Stimulated activated CD4-positive, alpha-beta T cell treated with anti-CD3 and anti-CD28 coated beads, Interleukin-2, amount 100 ng/mL, for 4 hours (primary cell): ENCODE data around the gene ZFP14.

Experiments
- DNase-seq: peaks from one replicate; pipeline ENCODE4 v3.0.0-alpha.2; 2020; ENCODE audit warnings: low read depth

Gene ZFP14

DNA sequence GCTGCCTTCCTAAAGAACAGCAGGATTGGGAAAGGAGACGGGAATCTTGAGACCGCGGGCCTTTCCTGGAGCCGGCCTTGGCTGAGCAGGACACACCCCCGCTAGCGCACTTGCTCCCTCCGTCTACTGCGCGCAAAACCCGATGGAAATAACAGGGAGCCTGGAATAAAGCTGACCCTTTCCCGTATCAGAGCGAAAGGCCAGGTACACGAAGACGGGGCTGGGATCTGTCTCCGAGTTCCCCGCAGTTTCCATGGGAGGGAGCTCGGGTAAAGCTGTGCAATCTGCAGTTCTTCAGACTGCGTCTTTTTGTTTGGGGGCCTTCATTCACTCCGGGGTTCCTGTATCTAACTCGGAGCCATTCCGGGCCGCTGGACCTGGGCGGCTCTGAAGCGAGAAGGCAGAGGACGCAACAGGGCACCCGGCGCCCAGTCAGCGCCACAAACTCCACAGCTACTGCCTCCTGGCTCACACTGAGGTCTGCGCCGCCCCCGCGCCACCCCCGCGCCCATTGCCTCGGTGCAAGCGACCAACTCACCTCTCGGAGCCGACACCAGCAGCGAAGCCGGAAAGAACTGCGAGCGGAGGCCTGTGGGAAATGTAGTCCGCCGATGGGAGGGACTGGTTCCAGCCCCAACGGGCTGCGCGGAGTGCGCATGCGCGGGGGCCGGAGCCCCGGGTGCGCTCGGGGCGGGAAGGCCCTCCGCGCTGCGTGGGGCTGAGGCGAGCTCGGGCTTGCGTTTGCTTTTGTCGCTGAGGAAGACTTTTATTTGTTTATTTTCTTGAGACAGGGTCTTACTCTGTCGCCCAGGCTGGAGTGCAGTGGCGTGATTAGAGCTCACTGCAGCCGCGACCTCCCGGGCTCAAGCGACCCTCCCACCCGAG, at the start of gene ZFP14:
Gene ZFP14, minus strand, starts transcription at position 577 of the 885 bp plus-strand sequence. CDS start 11,309 bp downstream, outside the sequence.
- DNase-seq = peak; percentile 97

DNA sequence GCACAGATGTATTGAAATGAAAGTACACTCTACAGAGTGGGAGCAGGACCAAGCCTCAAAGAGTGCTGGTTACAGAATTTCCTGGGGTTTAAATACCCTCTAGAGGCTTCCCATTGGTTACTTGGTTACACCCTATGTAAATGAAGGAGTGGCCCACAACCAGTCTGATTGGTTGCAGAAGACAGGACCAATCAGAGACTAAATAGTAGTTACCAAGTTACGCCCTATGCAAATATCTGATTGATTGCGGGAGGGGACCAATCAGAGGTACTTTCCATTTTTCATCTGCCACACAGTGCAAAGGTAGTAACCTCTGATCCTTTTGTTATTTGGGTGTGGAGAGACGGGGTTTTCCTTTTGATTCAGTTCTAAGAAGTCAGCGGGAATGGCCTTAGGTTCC, 44.9 kb upstream of the ZFP14 start:
- no peak for DNase-seq

DNA sequence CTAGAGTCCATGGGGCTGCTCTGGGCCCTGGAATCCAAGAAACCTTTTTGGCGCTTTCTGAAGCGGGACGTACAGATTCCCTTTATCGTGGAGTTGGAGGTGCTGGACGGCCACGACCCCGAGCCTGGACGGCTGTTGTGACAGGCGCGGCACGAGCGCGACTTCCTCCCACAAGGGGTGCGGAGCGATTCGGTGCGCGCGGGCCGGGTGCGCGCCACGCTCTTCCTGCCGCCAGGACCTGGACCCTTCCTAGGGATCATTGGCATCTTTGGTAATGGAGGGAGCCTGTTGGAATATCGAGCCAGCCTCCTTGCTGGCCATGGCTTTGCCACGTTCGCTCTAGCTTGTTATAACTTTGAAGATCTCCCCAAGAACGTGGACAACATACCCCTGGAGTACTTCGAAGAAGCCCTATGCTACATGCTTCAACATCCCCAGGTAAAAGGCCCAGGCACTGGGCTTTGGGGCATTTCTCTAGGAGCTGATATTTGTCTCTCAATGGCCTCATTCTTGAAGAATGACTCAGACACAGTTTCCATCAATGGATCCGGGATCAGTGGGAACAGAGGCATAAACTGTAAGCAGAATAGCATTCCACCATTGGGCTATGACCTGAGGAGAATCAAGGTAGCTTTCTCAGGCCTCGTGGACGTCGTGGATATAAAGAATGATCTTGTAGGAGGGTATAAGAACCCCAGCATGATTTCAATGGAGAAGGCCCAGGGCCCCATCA, 42.9 kb upstream of the ZFP14 start:
- DNase-seq = no peak

DNA sequence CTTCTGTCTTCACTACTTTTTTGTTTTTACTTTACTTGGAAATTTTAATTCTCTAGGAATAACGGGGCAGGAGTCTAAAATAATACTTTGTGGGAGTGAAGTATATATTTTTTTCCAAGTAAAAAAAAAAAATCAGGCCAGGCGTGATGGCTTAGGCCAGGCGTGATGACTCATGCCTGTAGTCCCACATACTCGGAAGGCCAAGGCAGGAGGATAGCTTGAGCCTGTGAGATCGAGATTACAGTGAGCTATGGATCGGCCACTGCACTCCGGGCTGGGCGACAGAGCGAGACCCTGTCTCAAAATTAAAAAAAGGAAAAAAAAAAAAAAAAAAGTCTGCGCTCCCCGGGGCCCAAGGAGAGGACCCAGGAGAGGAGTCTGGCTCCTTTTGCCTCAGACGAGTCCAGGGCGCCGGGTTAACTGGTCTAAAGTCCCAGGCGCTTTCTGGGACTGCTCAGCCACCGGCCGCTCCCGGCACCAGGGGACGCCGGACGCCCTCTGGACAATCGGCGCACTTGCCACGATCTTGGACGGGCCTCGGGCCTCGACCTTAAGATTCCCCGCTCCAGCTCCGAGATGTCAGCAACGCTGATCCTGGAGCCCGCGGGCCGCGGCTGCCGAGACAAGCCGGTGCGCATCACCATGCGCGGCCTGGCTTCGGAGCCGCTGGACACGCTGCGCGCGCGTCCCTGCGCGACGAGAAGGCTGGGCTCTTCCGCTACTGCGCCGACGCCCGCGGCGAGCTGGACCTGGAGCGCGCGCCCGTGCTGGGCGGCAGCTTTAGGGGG, 42.2 kb upstream of the ZFP14 start:
- DNase-seq = no peak

DNA sequence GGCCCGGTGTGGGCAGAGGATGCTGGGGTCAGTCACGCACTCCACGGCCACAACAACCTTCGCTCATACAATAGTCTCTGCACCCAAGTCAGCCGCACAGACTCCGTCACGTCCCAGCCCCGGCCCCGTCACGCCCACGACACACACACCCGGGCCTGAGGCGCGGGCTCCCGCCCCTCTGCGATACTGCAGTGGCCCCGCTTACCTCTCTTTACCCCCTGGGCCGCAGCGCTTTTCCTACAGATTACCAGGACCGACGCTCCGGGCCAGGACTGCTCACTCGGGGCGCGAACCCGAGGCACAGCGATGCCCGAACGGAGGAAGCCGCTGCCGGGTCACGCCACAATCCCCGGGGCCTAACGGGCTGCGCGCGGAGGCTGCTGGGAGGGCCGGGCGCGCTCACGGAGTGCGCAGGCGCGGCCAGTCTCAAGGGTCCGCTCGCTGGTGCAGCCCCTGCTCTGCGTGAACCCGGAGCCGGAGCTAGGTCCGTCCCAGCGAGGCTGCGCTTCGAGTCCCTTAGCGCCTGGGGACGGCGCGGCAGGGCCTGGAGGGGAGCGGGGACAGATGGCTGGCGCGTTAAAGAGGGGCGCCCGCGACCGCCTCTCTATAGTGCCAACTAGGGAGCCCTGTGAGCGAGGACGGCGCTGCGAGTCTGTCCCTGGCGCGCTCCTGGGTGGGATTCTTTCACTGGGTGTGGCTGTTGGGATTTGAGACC, 39.4 kb upstream of the ZFP14 start, which contains the start of gene ZFP82:
Gene ZFP82, minus strand, starts transcription at position 358 of the 715 bp plus-strand sequence. CDS start 8,855 bp downstream, outside the sequence.
- DNase-seq = peak; percentile 63

DNA sequence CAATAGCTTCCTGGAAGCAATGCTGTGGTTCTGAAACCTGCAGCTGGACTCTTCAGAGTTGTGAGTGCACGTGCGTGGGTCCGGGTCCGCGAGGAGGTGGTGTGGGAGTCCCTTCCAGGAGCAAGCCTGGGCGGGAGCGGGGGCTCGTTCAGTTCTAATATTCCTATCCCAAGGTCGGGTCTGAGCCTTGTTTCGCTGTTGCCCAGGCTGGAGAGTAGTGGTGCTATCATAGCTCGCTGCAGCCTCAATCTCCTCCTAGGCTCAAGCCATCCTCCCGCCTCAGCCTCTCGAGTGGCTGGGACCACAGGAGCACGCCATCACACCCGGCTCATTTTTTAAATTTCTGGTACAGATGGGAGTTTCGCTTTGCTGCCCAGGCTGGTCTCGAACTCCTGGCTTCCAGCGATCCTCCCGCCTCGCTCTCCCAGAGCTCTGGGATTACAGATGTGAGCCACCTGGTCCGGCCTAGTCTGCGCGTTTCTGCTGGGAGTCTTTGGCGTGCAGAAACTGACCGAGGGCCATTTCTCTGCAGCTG, 38.8 kb upstream of the ZFP14 start:
- DNase-seq = no peak

DNA sequence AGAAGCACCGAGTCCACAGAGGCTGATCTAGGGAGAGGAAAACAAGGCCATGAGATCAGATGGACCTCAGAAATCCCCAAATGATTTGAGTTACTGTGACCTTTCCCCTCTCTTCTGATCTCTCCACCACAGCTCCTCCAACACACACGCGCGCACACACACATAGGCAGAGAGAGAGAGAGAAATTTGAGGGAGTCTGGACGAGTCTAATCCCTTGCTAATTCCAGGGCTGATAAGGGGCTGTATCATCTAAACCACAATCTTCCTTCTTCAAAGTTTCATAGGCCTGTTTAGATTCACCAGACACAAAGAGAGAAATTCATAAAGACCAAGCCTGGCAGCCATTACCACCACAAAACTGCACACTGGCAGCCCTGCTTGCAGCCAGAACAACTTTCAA, 30.8 kb upstream of the ZFP14 start:
- DNase-seq = no peak

DNA sequence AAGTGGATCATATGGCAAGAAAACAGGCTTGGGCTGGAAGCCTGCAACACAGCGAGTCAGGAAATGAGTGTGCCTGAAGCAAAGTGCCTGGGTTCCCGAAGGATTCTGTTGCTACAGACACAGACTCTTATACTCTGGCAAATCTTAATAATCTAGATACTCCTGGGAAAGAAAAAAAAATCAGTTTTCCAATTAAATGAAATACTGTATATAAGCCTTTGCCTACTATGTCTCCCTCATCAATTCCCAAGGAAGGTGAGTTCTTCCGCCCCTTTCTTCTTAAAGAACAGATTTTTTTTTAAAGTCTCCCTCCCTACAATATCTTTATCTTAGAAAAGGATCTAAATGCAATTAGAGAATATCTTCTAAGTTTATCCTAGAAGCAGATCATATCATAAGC, 29.1 kb upstream of the ZFP14 start:
- no peak for DNase-seq

DNA sequence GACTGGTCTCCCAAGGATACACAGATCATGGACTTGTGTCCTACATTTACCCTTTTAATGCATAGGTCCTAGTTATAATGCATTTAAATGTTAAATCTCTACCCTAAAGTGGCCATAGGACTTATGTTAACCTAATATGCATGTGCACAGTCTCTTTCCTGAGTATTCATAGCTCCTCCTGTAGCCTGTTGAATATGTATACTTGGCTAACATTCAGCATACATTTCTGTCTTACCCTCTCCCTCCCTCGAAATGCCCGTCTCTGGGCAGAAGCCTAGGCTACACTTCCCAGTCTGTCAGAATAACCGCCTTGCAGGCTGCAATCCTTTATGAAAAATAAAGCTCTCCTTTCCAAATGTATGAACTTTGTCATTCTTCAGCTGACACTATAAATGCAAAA, 25.5 kb upstream of the ZFP14 start:
- DNase-seq = no peak

DNA sequence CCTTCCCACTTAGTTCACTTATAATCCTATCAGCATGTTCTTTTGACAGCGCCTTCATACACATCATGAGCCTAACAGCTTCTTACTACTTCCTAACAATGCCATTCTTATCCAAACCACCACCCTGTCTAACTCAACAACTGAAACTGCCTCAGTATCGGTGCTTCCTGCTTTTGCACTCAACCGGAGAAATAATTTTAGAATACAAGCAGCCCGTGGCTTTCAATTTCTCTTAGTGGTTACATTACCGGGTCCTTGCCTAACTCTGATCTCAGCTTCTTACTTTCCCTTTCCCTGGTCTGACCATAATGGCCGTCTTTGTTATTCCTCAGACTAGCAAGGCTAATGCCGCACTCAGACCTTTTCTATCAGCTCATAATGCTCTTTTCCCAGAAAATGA, 22.5 kb upstream of the ZFP14 start:
- DNase-seq = no peak

DNA sequence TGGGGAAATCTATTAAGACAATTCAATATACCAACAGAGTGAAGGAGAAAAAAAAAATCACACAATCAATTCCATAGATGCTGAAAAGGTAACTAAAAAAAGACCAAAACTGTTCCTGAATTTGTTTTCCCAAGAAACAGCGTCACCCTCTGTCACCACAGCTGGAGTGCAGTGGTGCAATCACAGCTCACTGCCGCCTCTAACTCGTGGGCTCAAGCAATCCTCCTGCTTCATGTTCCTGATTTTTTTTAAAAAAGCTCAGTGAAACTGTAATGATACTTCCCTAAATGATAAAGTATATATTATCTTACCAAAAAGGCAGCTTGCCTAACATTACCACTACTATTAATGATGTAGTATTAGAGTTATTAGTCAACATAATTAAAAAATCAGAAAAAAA, 19.6 kb upstream of the ZFP14 start:
- no peak for DNase-seq

DNA sequence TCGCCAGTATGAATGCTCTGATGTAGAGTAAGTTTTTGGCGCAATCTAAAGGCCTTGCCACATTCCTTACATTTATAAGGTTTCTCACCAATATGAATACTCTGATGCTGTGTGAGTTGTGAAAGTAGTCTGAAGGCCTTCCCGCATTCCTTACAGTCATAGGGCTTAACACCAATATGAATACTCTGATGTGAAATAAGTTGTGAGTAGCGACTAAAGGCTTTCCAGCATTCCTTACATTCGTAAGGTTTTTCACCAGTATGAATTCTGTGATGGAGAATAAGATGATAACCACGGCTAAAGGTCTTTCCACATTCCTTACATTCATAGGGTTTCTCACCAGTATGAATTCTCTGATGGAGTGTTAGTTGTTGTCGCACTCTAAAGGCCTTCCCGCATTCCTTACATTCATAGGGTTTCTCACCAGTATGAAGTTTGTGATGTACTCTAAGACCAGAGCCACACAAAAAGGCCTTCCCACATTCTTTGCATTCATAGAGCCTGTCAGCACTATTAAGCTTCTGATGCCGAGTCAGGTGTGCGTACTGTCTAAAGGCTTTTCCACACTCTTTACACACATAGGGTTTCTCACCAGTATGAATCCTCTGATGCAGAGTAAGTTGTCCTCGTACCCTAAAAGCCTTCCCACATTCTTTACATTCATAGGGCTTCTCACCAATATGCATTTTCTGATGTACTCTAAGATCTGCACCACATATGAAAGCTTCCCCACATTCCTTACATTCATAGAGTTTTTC, 14.1 kb upstream of the ZFP14 start:
- DNase-seq = no peak

DNA sequence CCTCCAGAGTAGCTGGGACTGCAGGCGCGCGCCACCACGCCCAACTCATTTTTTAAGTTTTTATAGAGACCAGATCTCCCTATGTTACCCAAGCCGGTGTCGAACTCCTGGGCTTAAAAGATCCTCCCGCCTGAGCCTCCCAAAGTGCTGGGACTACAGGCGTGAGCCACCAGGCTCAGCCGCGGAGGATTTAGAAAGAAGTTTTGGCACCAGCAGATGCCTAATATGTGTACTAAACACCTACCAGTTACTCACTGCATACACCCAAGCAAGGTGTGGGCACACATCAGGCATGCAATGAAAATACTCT, 464 bp upstream of the ZFP14 start:
- no peak for DNase-seq

DNA sequence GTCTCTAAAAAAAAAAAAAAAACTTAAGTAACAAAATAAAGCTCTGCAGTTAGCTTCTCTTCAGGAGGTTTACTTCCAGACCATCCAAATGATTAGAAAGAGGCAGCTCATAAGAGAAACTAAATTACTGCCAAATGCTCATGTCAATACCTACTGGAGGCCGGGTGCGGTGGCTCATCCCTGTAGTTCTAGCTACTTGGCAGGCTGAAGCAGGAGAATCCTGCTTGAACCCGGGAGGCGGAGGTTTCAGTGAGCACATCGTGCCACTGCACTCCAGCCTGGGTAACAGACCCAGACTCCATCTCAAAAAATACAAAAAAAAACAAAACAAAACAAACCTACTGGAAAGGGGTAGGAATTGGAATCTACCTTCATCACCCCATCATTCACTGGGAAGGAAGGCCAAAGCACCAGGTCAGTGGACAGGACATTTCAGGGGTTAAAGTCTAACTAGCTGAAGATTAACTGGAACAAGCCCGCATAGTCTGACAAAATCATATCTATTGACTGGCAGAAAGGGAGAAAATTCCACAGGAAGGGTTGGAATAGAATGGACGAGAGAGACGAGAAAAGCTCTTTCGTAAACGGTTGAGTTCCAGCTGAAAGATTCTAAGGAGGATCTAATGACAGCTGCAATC, 1.3 kb downstream of the ZFP14 start:
- no peak for DNase-seq

DNA sequence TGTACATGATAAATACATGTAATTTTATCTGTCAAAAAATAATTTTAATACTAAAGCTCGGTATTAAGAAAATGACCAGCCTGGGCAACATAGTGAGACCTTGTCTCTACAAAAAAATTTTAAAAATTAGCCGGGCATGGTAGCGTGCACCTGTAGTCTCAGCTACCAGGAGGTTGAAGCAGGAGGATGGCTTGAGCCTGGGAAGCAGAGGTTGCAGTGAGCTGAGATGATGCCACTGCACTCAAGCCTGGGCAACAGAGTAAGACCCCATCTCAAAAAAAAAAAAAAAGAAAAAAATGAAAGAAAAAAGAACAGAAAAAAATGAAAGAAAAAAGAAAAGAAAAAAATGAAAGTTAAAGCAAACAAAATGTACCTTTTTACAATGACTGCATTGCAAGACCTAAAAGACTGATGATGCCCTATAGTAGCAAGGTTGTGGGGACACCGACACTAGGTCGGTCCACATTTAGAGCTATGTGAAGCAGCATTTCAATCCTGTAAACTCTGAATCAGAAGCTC, 5.3 kb downstream of the ZFP14 start:
- no peak for DNase-seq

DNA sequence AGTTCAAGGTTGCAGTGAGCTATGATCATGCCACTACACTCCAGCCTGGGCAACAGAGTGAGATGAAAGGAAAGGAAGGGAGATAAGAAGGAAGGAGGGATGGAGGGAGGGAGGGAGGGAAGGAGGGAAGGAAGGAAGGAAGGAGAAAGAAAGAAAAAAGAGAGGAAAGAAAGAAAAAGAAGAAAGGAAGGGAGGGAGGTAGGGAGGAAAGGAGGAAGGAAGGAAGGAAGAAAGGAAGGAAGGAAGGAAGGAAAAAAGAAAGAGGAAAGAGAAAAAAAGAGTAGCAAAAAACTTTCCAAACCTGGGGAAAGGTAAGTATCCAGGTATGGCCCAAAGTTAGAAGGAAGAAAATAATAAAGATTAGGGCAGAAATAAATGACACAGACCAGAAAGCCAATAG, 7.1 kb downstream of the ZFP14 start:
- DNase-seq = no peak

DNA sequence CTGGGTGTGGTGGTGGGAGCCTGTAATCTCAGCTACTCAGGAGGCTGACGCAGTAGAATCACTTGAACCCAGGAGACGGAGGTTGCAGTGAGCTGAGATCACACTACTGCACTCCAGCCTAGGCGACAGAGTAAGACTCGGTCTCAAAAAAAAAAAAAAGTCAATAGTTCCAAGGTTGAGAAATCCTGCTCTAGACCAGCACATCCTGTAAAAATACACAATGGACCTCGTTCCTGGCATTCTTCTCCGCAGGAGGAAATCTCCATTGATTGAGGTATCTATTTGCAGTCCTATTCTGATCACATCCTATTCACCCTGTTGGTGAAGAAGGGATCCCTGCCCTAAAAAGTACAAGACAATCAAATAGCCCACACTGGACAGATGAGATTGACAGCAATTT, 15.2 kb downstream of the ZFP14 start:
- DNase-seq = no peak

DNA sequence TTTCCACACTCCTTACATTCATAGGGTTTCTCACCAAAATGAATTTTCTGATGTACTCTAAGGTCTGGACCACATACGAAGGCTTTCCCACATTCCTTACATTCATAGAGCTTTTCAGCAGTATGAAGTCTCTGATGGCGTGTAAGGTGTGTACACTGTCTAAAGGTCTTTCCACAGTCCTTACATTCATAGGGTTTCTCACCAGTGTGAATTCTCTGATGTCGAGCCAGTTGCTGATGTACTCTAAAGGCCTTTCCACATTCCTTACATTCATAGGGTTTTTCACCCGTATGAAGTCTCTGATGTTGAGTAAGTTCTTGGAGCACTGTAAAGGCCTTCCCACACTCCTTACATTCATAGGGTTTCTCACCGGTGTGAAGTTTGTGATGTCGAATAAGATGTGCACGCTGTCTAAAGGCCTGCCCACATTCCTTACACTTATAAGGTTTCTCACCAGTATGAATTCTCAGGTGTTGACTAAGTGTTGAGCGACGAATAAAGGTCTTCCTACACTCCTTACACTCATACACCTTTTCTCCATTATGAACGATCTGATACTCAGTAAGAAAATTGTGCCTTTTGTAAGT, 38.1 kb downstream of the ZFP14 start:
- no peak for DNase-seq

DNA sequence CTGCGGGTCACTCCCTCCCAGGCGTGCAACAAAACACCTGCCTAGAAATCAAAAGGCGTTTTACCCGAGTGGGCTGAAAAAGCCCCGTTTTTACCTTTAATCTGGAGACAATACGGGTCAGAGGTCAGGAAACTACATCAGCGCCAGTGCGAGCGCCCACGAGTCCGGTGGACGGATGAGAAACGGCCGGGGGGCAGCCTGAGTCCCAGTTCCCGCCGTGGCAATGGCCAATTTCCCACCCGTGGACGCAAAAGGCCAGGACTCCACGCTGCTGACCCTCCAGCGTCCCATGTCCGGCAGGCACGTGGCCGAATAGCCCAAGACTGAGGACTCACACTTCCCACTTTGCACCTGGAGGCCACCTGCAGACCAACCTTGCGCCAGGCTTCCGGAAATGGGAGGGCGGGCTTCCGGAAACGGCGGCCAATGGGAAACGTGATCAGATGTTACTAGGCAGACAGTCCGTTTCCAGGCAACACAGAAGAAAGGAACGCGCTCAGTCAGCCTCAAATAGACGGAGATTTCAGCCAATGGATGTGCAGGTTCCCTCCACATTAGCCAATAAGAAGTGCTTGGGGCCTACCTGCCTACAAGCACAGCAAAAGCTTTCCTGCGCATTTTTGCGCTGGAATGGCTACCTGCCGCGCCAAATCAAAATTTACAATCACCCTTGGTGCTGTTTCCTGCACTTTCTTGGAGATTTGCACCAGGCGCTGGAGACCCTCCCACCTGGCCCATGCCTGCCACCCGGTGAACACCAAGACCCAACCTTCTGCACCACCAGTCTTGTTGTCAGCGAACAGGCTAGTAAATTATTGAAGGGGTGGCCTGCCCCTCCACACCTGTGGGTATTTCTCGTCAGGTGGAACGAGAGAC, 47.4 kb downstream of the ZFP14 start:
- DNase-seq = peak; percentile 33
